Activated naive CD4-positive, alpha-beta T cell treated with Interleukin-2 at 50 U/mL for 16 hours (primary cell): ENCODE measurements around the gene SLC25A10.
"Not testable (repeated sequence)": the region's sequence is repeated elsewhere in the genome, so short reads cannot be mapped to it uniquely, and the experiment has no call there.

ENCODE experiments used
- DNase-seq: peaks from one replicate; pipeline ENCODE4 v3.0.0-alpha.2; 2020

SLC25A10 gene

DNA sequence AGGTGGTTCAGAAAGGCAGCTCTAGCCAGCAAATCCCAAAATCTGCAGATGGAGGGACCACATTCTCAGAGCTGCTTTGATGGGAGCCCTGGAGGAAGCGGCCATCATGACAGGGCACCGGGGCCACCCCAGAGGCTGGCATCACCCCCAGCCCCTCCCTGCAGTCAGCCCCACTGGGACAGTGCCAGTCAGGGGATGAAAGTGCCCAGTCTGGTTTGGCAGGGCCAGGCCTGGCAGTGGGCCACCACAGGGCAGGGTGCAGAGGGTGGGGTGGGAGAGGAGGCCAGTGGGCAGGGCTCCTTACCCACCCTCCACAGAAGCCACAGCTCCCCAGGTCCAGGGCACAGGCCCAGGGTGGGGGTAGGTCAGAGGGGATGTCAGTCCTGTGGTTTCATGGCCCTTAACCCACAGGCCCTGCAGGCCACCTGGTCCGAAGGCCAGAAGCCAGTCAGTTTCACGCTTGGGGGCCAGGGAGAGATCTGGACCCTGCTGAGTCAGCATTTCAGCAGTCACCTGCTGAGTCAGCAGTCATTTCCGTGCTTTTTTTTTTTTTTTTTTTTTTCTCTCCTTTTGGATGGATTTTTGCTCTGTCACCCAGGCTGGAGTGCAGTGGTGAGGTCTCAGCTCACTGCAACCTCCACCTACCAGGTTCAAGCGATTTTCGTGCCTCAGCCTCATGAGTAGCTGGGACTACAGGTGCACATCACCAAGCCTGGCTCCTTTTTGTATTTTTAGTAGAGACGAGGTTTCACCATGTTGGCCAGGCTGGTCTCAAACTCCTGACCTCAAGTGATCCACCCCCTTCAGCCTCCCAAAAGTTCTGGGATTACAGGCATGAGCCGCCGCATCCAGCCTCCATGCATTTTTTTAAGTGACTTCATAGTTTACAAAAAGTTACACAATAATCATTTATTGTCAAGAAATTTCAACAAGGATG is 10.4 kb downstream of the SLC25A10 start:
- no peak for DNase-seq

DNA sequence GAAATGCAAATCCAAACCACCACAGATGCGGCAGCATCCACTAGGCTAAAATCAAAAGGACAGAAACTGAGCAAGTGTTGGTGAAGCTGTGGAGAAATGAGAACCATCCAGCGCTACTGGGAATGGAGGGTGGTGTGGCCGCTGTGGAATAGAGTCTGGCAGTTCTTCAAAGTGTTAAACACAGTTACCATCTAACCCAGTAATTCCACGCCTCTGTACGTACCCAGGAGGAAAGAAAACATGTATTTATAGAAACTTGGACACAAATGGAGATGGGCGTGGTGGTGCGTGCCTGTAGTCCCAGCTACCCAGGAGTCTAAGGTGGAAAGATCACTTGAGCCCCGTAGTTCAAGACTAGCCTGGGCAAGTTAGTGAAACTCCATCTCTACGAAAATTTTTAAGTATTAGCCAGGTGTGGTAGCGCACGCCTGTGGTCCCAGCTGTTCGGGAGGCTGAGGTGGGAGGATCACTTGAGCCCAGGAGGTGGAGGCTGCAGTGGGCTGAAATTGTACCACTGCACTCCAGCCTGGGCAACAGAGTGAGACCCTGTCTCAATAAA is 11.6 kb downstream of the SLC25A10 start:
- no peak for DNase-seq

DNA sequence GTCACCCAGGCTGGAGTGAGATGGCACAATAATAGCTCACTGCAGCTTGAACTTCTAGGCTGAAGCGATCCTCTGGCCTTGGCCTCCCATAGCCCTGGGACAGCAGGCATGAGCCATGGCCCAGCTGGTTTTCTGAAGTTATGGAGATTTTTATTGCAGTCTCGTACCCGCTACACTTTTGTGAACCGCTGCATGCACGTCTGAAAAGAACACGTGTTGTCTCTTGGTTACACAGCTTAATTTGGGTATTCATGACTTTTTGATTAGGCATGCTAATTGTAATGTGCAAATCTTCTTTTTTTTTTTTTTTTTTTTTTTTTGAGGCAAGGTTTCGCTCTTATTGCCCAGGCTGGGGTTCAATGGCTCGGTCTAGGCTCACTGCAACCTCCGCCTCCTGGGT is 13.4 kb downstream of the SLC25A10 start:
- DNase-seq: no peak

DNA sequence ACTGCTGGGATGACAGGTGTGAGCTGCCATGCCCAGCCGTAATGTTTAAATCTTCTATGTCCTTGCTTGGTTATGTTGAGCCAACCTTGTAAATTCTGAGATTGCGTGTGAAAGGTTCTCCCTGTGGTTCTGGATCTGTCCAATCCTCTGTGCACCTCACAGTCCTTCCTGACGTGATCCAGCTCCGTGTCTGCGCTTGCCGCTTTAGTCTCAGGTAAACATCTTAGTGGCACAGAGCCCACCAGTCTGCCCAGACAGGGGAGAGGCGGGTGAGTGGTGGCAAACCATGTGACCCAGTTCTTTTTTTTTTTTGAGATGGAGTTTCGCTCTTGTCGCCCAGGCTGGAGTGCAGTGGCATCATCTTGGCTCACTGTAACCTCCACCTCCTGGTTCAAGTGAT is 13.9 kb downstream of the SLC25A10 start:
- no peak for DNase-seq

DNA sequence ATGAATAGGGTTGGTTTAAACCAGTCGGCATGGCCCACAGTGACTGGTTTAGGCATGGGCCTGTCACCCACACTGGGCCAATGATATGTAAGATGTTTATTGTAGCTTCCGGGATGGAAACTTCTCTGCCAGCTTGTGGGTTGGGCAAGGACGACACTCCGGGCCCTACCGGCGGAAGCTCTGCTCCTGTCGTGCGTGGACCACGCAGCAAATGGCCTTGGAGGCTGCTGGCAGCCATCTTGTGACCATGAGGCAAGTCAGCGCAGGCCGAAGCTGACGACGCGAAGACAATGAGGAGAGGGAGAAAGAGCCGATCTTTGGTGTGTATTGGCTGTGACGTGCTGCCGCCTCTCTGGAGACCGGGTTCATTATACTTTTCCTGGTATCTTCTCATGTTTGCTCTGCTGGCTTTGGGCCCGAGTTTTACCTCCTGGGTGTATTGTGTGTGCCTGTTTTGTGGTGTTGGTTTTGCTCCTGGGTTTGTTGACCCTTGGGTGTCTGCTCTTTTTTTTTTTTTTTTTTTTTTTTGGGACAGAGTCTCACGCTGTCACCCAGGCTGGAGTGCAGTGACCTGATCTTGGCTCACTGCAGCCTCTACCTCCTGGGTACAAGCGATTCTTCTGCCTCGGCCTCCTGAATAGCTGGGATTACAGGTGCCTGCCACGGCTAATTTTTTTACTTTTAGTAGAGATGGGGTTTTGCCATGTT is 15.4 kb downstream of the SLC25A10 start:
- no peak for DNase-seq

DNA sequence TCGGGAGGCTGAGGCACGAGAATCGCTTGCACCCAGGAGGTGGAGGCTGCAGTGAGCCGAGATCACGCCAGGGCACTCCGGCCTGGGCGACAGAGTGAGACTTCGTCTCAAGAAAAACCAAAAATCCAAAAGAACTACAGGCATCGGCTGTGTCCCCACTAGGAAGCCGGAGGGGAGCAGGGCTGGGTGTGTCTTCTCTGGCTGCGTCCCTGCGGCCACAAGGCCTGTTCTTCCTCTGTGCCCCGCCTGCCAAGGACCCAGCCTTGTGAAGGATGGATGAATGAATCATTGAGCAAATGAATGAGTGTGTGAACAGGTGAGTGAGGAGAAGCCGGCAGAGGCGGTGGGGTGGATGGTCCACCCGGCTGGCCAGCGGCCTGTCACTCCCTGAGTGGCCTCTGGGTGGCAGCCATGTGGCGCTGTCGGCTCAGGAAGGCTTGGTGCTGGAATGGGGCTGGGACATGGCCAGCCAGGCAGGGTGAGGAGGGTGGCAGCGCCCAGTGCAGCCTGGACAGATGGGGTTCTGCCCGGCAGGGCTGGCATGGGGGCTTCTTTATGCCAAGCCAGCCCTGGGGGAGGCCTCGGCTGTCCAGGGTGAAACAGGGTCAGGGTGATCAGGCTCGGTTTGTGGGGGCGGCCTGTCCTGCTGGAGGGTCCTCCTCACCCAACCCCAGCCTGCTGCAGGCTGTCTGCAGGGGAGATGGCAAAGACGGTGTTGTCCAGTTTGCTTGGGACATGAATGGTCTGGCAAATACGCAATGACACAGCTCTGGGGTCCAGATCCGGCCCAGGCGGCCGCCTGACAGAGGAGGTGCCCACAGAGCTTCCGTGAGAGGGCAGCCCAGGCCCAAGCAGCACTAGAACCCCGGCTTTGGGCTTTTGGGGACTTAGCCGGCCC is 21.7 kb downstream of the SLC25A10 start:
- peak; percentile 77 for DNase-seq

DNA sequence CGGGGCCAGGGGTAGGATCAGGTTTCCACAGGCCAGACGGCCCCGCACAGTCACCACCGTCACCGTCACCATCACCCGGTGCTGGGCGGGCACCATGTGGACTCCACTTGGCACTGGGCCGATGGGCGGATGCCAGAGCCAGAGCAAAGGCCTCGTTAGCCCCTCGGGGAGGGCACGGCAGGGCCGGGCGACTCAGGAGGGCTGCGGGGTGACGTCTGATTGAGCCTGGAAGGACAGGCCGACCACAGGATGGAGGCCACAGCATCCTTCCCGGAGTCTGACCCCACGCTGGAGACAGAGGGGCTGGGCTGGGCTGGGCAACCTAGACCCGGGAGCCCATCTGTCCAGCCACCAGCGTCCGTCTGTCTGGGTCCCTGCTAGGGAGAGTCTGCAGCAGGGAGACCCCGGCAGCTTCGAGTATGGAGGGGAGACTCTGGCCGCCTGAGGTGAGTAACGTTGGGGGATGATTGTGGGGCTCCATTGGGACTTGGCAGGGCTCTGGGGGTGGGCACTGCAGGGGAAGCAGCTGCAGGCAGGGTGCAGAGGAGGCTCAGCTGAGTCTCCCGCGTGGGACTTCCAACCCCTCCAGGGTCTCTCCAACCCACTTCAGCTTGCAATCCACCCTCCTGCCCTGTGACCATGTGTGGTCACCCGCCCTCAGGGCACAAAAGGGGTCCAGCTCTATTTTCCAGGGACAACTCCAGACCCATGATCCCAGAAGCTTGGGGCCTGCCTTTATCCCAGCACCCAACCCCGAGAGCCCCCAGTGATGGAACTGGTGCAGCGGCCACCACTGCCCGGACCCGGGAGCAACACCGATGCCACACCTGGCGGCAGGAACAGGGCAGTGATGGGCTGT is 22.6 kb downstream of the SLC25A10 start:
- DNase-seq: no peak

DNA sequence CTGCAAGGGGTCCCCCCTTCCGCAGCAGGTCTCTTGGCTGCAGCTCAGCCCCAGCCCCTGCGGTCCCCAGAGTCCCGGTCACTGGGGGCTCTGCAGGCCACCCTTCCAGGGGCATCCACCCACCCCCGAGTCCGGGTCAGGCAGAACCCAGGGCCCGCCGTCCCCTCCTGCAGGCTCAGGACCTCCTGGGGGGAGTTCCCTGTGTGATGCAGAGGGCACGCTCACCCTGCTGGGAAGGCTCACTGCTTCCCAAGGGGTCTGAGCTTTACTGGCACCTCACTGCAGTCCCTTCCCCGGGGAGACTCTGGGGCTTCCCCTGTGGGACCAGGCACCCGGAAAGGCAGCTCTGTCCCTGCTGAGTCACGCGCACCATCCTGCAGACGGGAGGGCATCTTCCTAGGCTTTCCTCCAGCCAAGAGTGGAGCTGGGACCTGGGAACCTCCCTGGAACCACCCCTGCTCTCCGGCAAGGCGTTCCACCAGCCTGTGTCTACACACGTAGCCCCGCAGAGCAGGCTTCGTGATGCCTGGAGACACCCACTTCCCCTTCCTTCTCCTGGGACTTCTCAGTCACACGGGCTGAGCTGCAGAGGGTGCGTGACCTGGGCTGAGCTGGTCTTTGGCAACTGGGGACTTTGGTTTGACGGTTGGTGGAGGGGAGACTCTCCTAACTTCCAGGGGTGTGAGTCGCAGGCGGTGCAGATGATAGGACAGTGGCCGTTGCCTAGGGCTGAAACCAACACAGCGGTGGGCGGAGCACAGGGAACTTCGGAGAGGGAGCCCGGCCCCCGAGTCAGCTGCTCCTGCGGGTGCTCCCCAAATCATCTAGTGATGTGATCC is 23.4 kb downstream of the SLC25A10 start:
- DNase-seq: no peak

DNA sequence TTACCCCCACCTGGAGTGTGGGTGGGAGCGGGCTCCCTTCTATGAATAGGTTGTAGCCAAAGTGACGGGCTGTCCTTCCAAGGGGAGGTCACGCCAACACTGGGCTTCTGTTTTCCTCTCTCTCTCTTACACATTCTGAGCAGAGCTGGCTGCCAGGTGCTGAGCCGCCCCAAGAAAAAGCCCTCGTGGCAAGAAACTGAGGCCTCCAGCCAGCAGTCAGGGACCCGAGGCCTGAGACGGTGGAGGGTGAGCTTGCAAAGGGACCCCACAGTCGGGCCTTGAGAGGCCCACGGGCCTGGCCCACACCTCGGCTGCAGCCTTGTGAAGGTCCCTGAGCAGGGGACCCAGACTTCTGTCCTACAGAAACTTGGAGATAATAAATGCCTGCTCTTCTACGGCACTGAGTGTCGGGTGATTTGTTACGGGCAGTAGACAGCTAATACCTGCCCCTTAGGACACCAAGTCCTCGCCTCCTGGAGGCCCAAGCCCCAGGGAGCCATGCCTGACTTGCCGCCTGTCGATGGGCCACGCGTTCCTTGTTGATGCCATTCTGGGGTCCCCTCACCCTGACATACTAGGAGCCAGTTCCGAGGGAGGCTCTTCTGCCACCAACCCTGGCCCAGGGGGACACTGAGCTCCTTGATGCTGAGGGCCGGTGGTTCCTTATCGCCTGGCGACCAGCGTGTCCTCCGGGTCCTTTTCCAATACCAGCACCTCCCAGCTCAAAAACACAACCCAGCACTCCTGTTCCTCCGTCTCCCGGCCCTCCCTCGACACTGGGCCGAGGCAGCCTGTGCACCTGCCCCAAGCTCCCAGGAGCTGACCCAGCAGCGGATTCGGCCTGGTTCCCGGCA is 26.1 kb downstream of the SLC25A10 start:
- DNase-seq: no peak

DNA sequence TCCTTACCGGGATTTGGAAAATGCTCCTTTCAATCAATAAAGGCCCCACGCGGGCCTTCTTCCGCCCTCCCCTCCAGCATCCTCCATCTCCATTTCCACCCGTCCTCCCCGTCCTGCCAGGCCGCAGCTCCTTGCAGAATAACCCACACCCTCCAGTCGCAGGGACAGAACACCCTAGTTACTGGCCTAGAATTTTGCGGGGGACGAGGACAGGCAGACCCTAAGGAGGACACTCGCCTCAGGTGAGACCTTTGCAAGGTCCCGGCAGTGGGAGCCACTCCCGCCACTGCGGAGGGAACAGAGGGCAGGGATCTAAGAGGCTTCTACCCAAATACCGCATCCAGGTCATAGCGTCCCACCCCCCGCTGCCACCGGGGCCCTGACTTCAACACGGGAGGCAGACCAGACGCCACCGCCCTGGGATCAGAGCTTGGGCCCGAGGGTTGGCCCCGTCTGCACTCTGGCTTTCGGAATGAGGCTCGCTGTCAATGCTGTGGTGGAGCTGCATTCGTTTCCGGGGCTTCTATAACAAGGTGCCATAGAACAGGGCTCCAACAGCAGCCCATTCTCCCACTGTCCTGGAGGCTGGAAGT is 26.8 kb downstream of the SLC25A10 start:
- no peak for DNase-seq

DNA sequence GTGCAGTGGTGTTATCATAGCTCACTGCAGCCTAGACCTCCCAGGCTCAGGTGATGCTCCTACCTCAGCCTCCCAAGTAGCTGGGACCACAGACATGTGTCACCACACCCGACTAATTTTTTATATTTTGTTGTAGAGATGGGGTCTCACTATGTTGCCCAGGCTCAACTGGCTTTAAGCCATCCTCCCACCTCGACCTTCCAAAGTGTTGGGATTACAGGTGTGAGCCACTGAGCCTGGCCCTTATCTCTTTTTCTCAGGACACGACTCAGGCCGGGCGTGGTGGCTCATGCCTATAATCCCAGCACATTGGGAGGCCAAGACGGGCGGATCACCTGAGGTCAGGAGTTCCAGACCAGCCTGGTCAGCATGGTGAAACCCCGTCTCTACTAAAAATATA is 27.5 kb downstream of the SLC25A10 start:
- DNase-seq: not testable (repeated sequence)

DNA sequence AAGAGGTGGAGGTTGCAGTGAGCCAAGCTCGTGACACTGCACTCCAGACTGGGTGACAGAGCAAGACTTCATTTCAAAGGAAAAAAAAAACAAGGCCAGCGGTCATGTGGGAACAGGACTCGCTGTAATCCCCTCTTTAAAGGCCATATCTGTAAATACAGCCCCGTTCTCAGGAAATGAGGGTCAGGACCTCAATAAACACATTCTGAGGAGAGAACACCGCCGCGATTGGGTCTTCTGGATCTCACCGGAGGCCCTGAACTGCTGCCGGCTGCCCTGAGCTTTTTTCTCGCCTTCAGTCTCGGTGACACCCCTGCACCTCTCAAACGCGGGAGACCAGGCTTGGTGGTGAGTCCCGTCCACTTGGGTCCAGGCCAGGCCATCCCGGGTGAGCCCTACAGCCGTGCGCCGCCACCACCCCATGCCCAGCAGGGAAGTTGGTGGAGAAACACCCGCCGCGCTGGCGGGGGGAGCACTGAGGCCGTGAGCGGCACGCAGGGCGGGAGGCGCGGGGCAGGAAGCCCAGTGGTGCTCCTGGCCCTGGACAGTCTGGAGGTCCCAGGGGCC is 28.4 kb downstream of the SLC25A10 start:
- no peak for DNase-seq

DNA sequence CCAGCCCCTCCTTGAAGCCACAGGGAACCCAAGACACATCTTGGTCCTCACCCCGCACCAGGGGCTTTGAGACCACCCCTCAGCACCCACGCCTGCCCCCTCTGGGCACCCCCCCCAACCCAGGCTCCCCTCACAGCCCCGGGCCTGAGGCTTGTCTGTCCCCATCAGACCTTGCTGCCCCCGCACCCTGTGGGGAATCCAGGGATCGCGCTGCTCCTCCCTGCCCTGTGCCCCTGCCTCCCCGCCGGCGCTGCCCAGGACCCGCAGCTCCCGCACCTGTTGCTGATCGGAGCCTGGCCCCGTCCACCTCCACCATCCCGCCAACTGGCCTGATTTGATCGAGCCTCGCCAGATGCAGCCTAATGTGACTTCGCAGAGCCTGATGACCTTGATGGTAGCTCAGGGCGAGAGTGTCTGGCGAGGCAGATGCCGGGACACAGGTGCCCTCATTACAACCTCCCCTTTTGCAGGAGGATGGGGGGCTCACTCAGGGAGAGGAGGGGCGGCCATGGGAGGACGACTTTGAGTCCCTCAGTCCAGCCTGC is 29.0 kb downstream of the SLC25A10 start:
- DNase-seq: no peak

DNA sequence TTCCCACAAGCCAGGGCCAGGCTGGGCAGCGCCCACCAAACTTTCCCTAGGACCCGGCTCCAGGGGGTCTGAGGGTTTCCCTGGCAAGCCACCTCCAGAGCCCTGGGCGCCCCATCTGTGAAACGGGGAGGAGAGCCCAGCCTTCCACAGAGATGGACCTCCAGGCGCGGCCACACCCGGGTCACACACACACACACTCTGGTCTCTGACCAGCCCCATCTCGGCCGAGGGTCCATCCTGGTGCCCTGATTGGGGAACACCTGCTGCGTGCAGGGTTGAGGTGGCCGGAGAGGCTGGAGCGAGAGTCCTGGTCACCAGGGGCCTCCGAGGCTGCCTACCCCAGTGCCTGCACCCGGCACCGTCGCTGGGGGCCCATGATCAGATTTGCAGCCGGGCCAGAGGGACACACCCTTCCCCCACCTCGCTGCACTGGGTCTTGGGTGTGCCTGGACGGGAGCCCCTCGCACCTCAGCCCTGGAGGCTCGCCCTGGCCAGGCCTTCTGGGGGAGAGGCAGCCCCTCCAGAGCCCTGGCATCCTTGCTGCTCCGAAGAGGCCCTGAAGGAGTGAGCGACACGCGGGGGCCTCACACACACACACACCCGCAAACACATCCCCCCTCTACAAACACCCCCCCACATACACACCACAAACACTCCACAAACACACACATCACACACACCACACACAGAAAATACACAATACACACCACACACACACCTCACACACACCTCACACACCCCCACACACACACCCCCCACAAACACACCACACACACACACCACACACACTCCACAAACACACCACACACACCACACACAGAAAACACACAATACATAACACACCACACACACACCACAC is 29.7 kb downstream of the SLC25A10 start:
- no peak for DNase-seq
